Measurements from ENCODE around the gene IQCN.

The IQCN gene

GRCh38 chr19:18234194-18234593, 40.1 kb downstream of the IQCN start:
- intact Hi-C loops (cut with DNase I; ENCODE audit: low total_unique reads): no loop called here
- Histone ChIP-seq H3K9me3 (peaks cover 0 to 17% (median 13%) of the 10 kb centered on the region in 3 donors), H3K4me3 (no peak overlapping the region), H3K4me1 (peaks cover 0 to 15% (median 4%) of the 10 kb centered on the region in 4 donors), H3K27me3 (peaks cover 0 to 75% of the 10 kb centered on the region in 2 donors), H3K36me3 (no peaks in the 10 kb centered on the region), H3K27ac (no peak overlapping the region)
- no peak for DNase-seq
- TF ChIP-seq CTCF (IDR thresholded peaks at IDR 0.05): no peak

- Histone ChIP-seq H3K4me1 (peaks cover 0 to 15% (median 4%) of the 10 kb centered on the region in 4 donors), H3K27ac (no peak overlapping the region), H3K36me3 (no peaks in the 10 kb centered on the region), H3K27me3 (peaks cover 0 to 77% of the 10 kb centered on the region in 2 donors), H3K4me3 (no peak overlapping the region), H3K9me3 (peaks cover 0 to 17% (median 13%) of the 10 kb centered on the region in 3 donors)
- TF ChIP-seq CTCF (IDR thresholded peaks at IDR 0.05): no peak
- intact Hi-C loops (cut with DNase I; ENCODE audit: low total_unique reads): no loop called here
- no peak for DNase-seq
Measured at GRCh38 chr19:18233224-18233825, 40.9 kb downstream of the IQCN start.

- intact Hi-C loops (cut with DNase I; ENCODE audit: low total_unique reads): no loop called here
- no peak for DNase-seq
- Histone ChIP-seq H3K27me3 (peaks cover 0 to 83% of the 10 kb centered on the region in 2 donors), H3K36me3 (no peaks in the 10 kb centered on the region), H3K9me3 (peaks cover 0 to 17% (median 13%) of the 10 kb centered on the region in 3 donors), H3K27ac (no peak overlapping the region), H3K4me3 (no peak overlapping the region), H3K4me1 (peaks cover 0 to 22% (median 8%) of the 10 kb centered on the region in 4 donors)
- no peak for TF ChIP-seq CTCF (IDR thresholded peaks at IDR 0.05)
Measured at GRCh38 chr19:18232540-18233223, 41.6 kb downstream of the IQCN start.

- no peak overlapping the region for H3K27ac ChIP-seq
- H3K9me3 ChIP-seq: peaks cover 0 to 17% (median 13%) of the 10 kb centered on the region in 3 donors
- no peaks in the 10 kb centered on the region for H3K36me3 ChIP-seq
- H3K4me3 ChIP-seq: no peak overlapping the region
- no peak for TF ChIP-seq CTCF (IDR thresholded peaks at IDR 0.05)
- peaks cover 0 to 28% (median 12%) of the 10 kb centered on the region in 4 donors for H3K4me1 ChIP-seq
- H3K27me3 ChIP-seq: peaks cover 0 to 86% of the 10 kb centered on the region in 2 donors
- no peak for DNase-seq
- intact Hi-C loops (cut with DNase I; ENCODE audit: low total_unique reads): no loop called here
Measured at GRCh38 chr19:18231775-18232174, 42.5 kb downstream of the IQCN start.

- intact Hi-C loops (cut with DNase I; ENCODE audit: low total_unique reads): no loop called here
- H3K36me3 ChIP-seq: no peaks in the 10 kb centered on the region
- H3K4me1 ChIP-seq: peaks cover 0 to 32% (median 15%) of the 10 kb centered on the region in 4 donors
- H3K9me3 ChIP-seq: peaks cover 0 to 17% (median 13%) of the 10 kb centered on the region in 3 donors
- DNase-seq: no peak
- peaks cover 0 to 86% of the 10 kb centered on the region in 2 donors for H3K27me3 ChIP-seq
- no peak overlapping the region for H3K27ac ChIP-seq
- H3K4me3 ChIP-seq: no peak overlapping the region
- TF ChIP-seq CTCF (IDR thresholded peaks at IDR 0.05): no peak
Measured at GRCh38 chr19:18230941-18231734, 43.1 kb downstream of the IQCN start.
